ENCODE data around the gene PGLYRP3. TPM values are rescaled to one million over a fixed set of nuclear protein-coding genes. Genes with fewer than 3 reads are reported as not detected.

The PGLYRP3 gene
- total RNA-seq, 4 donors from 2014 or later = 34.2 to 72.1 (median 55.3) TPM

GRCh38 chr1:153288634-153289275, 24.0 kb downstream of the PGLYRP3 start:
- peaks cover 40% of the 10 kb centered on the region for H3K4me1 ChIP-seq
- TF ChIP-seq CTCF (IDR thresholded peaks at IDR 0.05) (peak; percentile 49 to 72), POLR2AphosphoS5 (IDR thresholded peaks at IDR 0.05) (no peak), POLR2A (IDR thresholded peaks at IDR 0.05) (no peak), EP300 (IDR thresholded peaks at IDR 0.05) (no peak)
- DNase-seq (ENCODE audit: low spot score in 2 of 2) = no peak
- 69% methylated on average over 5 of the region's 11 CpGs for WGBS
- no peak overlapping the region for H3K27ac ChIP-seq
- H3K9me3 ChIP-seq = no peaks in the 10 kb centered on the region
- no peak overlapping the region for H3K4me3 ChIP-seq
- no peaks in the 10 kb centered on the region for H3K36me3 ChIP-seq
- H3K27me3 ChIP-seq = no peaks in the 10 kb centered on the region

- Histone ChIP-seq H3K9me3 (no peaks in the 10 kb centered on the region), H3K4me1 (no peaks in the 10 kb centered on the region), H3K36me3 (no peaks in the 10 kb centered on the region), H3K27ac (no peak overlapping the region), H3K27me3 (peaks cover under 1% of the 10 kb centered on the region), H3K4me3 (no peak overlapping the region)
- no peak for DNase-seq (ENCODE audit: low spot score in 2 of 2)
- peak; percentile 22 to 69 for TF ChIP-seq CTCF (IDR thresholded peaks at IDR 0.05)
- TF ChIP-seq POLR2A (IDR thresholded peaks at IDR 0.05) = no peak
- no peak for TF ChIP-seq POLR2AphosphoS5 (IDR thresholded peaks at IDR 0.05)
- no peak for TF ChIP-seq EP300 (IDR thresholded peaks at IDR 0.05)
- 20% methylated on average over 2 of the region's 2 CpGs for WGBS
Measured at GRCh38 chr1:153277852-153278251, 34.9 kb downstream of the PGLYRP3 start.

- Histone ChIP-seq H3K27ac (no peak overlapping the region), H3K4me3 (no peak overlapping the region), H3K9me3 (no peaks in the 10 kb centered on the region), H3K4me1 (no peaks in the 10 kb centered on the region), H3K27me3 (peaks cover 7% of the 10 kb centered on the region), H3K36me3 (no peaks in the 10 kb centered on the region)
- TF ChIP-seq POLR2AphosphoS5 (IDR thresholded peaks at IDR 0.05) (no peak), EP300 (IDR thresholded peaks at IDR 0.05) (no peak), POLR2A (IDR thresholded peaks at IDR 0.05) (no peak), CTCF (IDR thresholded peaks at IDR 0.05) (no peak)
- WGBS = no CpG with 5 or more reads among the region's 1 CpG
- no peak for DNase-seq (ENCODE audit: low spot score in 2 of 2)
Measured at GRCh38 chr1:153272186-153272585, 40.6 kb downstream of the PGLYRP3 start.

GRCh38 chr1:153271711-153272110, 41.0 kb downstream of the PGLYRP3 start:
- H3K4me3 ChIP-seq = no peak overlapping the region
- TF ChIP-seq POLR2AphosphoS5 (IDR thresholded peaks at IDR 0.05) (no peak), POLR2A (IDR thresholded peaks at IDR 0.05) (no peak), CTCF (IDR thresholded peaks at IDR 0.05) (no peak), EP300 (IDR thresholded peaks at IDR 0.05) (no peak)
- no peaks in the 10 kb centered on the region for H3K9me3 ChIP-seq
- no peaks in the 10 kb centered on the region for H3K4me1 ChIP-seq
- no peaks in the 10 kb centered on the region for H3K36me3 ChIP-seq
- peaks cover 7% of the 10 kb centered on the region for H3K27me3 ChIP-seq
- 75% methylated on average over 1 of the region's 1 CpG for WGBS
- DNase-seq (ENCODE audit: low spot score in 2 of 2) = no peak
- no peak overlapping the region for H3K27ac ChIP-seq

GRCh38 chr1:153265457-153265856, 47.3 kb downstream of the PGLYRP3 start:
- Histone ChIP-seq H3K4me1 (peaks cover 23% of the 10 kb centered on the region), H3K9me3 (no peaks in the 10 kb centered on the region), H3K36me3 (no peaks in the 10 kb centered on the region), H3K4me3 (no peak overlapping the region), H3K27ac (no peak overlapping the region), H3K27me3 (peaks cover 44% of the 10 kb centered on the region)
- 87% methylated on average over 1 of the region's 1 CpG for WGBS
- no peak for DNase-seq (ENCODE audit: low spot score in 2 of 2)
- no peak for TF ChIP-seq POLR2AphosphoS5 (IDR thresholded peaks at IDR 0.05)
- no peak for TF ChIP-seq CTCF (IDR thresholded peaks at IDR 0.05)
- TF ChIP-seq POLR2A (IDR thresholded peaks at IDR 0.05) = no peak
- no peak for TF ChIP-seq EP300 (IDR thresholded peaks at IDR 0.05)
